HG02610 (cell line): ENCODE data around the gene MAPRE3.

Experiments used
- ATAC-seq: cut with Tn5 transposase; IDR thresholded peaks from one replicate; pipeline ENCODE4 v1.9.1; 2021; ENCODE audit warnings: mild to moderate bottlenecking, moderate library complexity; ENCODE audit not compliant: unreplicated experiment

The MAPRE3 gene

GRCh38 chr2:26948800-26949199 is 21.6 kb upstream of the MAPRE3 start:
- no peak for ATAC-seq

GRCh38 chr2:26950246-26950645 is 20.2 kb upstream of the MAPRE3 start:
- no peak for ATAC-seq

- ATAC-seq = no peak
Observed at GRCh38 chr2:26951236-26951635, 19.2 kb upstream of the MAPRE3 start.

DNA sequence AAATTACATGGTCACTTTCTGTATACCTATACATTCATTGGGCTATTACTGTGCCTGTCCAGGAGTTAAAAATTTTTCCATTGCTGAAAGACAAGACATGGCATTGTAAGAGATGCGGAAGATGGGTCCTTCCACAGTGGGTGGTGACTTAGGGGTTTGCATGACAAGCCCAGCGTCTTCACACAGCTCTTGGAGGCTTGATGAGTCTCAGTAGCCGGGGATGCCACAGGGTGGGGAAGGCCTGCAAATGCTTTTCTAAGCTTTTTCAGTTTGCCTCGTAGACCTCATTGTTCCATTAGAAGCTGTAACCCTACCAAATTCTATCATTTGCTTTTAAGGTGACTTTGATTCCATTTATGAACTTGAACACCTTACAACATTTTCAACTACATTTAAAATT is 18.1 kb upstream of the MAPRE3 start:
- no peak for ATAC-seq

DNA sequence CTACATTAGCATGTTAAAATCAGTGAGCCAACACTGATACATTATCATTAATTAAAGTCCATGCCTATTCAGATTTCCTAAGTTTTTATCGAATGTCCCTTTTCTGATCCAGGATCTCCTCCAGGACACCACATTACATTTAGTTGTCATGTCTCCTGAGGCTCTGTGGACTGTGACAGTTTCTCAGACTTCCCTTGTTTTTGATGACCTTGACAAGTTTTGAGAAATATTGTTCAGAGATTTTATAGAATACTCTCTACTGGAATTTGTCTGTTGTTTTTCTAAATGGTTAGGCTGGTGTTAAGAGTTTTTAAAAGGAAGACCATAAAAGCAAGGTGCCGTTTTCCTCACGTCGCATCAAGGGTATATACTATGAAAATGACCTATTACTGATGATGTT is 16.3 kb upstream of the MAPRE3 start:
- ATAC-seq = no peak

GRCh38 chr2:26957041-26957440 is 13.4 kb upstream of the MAPRE3 start:
- no peak for ATAC-seq

- no peak for ATAC-seq
Observed at GRCh38 chr2:26957534-26957933, 12.9 kb upstream of the MAPRE3 start.

GRCh38 chr2:26959331-26959730 is 11.1 kb upstream of the MAPRE3 start:
- no peak for ATAC-seq

- ATAC-seq = no peak
Observed at GRCh38 chr2:26964446-26965130, 5.8 kb upstream of the MAPRE3 start.

DNA sequence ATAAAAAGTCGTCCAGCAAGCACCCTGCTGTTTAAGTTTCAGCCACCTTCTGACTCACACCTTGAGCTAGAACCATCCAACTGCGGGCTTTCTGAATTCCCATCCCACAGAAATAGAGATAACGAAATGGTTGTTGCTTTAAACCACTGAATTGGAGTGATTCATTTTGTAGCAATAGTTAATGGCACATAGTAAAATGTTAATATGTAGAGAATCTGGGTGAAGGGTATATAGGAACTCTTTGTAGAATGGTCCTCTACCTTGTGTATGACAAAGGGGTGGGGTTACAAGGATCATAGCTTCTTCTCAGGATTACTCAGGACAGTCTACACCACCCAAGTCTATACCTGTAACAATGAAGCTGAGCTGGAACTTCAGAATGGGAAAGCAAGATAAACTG is 2.4 kb upstream of the MAPRE3 start:
- ATAC-seq = no peak

- no peak for ATAC-seq
Observed at GRCh38 chr2:26969077-26969844, 1.2 kb upstream of the MAPRE3 start.

- no peak for ATAC-seq
Observed at GRCh38 chr2:26970928-26971627, 641 bp downstream of the MAPRE3 start.

DNA sequence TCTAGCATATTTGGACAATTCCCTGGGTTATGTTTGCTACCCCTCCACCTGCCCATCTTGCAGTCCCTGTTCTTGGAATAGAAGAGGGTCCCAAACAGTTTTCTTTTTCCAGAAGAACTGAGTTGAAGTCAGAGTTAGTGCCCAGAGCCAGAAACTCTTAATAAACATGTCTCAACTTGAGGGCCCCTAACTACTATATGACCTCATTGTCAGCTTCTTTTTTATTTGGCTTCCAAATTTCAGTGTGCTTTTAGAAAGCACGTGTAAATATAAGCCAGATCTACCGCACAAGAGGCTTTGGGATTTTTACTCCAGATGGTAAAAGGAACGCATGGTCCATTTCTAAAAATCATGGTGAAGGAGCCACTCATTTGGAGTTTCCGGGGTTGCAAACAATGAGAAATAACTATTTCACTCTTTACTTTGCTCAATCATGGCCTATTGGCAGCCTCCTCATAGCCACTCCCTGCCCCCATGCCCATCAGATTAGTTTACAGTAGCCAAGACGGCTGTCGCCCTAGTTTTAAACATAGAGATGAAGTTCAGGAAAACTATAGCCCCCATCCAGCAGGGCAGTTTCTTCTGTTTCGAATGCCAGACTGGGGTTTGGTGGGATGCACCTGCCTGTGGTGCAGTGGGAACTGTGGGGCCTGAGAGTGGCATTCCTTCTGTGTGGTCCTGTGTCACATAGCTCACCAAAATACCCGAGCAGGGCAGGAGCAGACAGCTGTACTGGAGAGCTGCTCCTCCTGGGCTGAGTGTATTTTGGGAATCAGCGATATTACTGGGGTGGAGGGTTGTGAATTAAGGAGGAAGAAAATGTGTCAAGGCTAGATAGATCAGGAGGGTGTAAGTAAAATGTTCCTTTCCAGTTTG is 1.7 kb downstream of the MAPRE3 start:
- ATAC-seq = no peak

DNA sequence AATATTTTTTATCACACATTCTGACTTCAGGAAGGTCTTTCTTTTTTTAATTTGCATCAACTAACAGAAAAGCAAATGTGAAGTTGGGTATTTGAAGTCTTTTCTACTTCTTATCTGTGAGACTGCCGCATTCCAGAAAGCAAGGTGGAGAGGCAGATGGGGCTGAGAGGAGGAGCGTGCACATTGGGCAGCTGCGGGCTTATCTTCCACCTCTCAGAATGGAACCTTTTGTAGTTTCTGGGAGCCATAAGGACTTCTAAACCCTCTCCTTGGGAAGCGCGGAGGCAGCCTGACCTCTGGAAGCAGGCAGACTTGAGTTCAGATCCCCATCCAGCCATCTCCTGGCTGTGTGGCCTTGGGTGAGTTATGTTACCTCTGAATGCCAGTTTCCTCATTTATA is 3.9 kb downstream of the MAPRE3 start:
- ATAC-seq = no peak

DNA sequence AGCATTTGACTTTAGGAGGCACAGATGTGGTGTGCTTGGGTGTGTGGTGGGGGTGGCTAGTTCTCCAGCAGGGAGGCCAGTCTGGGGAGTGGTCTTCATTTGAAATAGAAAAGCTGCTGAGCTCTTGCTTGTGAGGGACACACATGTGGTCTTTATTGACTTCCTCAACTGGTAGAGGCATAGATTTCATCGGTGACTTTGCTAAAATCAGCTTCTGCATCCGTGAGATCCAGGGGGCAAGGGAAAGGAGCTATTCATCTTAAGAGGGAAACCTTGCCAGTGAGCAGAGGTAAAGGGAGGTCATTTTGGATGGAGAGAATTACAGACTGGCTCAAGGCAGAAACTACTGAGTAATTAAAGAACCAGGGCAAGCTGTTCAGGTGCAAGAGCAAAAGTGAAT is 4.7 kb downstream of the MAPRE3 start:
- no peak for ATAC-seq

GRCh38 chr2:26975656-26976055 is 5.2 kb downstream of the MAPRE3 start:
- ATAC-seq = no peak

DNA sequence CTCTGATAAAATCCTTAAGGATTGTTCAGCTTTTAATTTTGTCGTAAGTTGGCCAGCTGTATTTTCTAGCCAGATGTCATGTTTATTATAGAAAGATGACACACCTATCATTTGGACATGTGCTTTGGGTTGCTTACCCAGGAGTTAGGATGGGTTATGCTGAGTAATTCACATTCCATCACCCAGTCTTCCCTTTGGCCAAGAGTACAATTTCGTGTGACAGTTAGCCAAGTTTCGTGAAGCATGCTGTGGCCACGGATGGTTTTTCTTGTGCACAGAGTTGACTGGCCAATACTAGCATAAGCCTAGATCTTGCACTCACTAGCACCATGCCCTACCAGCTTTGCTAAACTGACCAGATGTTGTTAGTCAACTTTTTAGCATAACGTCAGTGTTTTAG is 5.8 kb downstream of the MAPRE3 start:
- ATAC-seq = no peak

GRCh38 chr2:26977012-26977411 is 6.6 kb downstream of the MAPRE3 start:
- no peak for ATAC-seq

GRCh38 chr2:26978061-26978596 is 7.7 kb downstream of the MAPRE3 start:
- no peak for ATAC-seq

DNA sequence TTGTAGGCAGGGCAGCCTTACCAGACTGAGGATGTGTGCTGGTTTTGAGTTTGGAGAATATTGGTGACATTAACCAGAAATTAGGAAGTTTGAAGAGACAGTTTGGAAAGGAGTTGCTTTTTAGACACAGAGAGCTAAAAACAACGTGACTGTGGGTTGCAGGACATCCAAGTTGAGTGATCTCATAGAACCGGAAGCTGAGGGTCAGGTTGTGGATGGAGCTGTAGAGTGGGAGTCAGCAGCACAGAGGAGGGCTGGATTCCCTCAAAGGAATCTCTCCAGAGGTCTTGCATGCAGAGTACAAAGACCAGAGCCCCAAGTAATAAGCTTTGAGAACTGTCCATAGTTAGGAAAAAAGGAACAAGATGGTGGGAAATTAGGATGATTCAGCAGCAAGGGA is 9.3 kb downstream of the MAPRE3 start:
- ATAC-seq = no peak

DNA sequence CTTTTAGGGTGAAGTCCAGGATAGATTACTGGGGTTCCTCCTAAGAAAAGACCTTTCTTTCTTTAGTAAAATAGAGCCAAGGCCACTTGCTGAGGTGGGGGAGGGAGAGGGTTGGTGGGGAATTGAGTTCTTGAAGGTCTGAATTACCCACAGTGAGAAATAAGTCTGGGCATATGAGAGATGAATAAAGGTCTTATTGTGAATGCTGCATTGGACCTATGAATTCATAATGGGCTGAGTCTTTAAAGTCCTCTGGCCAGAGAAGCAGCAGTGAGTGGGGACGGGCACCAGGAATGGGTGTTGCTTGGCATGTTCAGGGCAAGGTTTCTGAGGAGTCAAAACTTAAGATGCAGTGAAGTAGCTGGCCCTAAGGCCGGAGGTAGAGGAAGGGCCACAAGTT is 10.5 kb downstream of the MAPRE3 start:
- no peak for ATAC-seq
